GM23248 (cell line): ENCODE measurements around the gene TSEN2.

Source experiments
- EZH2 ChIP-seq: fragments of 200-600 bp; sonication (generic); IDR thresholded peaks from 2 replicates; pipeline ENCODE4 v1.6.1; 2018; ENCODE audit warnings: antibody characterized with exemption, mild to moderate bottlenecking; ENCODE audit not compliant: insufficient read depth, poor library complexity, severe bottlenecking
- EZH2phosphoT487 ChIP-seq: fragments of 200-600 bp; sonication (generic); IDR thresholded peaks from 2 replicates; pipeline ENCODE4 v1.6.1; 2018; ENCODE audit warnings: antibody characterized with exemption, moderate library complexity, mild to moderate bottlenecking, low read depth; ENCODE audit not compliant: insufficient read depth

DNA sequence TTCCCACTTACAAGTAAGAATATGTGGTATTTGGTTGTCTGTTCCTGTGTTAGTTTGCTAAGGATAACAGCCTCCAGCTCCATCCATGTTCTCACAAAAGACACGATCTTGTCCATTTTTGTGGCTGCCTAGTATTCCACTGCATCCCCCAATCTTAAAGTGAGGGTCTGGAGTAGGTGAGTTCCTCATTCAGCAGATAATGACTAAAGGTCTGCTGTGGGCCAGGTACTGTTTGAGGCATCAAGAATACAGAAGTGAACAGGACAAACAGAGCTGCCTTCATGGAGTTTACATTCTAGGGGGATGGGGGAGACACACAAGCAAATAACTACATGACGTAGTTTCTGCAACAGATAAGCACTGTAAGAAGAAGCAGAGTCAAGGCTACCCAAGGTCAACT is 36.7 kb downstream of the TSEN2 start:
- TF ChIP-seq EZH2phosphoT487 (no peak), EZH2 (no peak)
